IMR-90 (cell line): ENCODE results near the gene LNP1. TPM values are rescaled to one million over a fixed set of nuclear protein-coding genes. Genes with fewer than 3 reads are reported as not detected.

Source experiments
- ATAC-seq: fragments of 200-7000 bp; cut with Tn5 transposase; 2 replicates; pipeline ENCODE4 v1.9.1; 2020; ENCODE audit warnings: low read depth, mild to moderate bottlenecking, moderate library complexity
- BruUV-seq: library from RNA; stranded (reverse); fragments of 400-500 nt; replicated peaks from 2 replicates; lab custom pipeline; 2021; lab: Mats Ljungman, UMichigan
- CTCF ChIA-PET: fragments of 300-600 bp; formaldehyde crosslinking; extraction: SDS; loops from one replicate; lab custom pipeline; 2021; ENCODE audit warnings: antibody characterized with exemption; lab: Yijun Ruan, JAX
- POLR2A ChIA-PET: fragments of 300-600 bp; sonication (Branson Sonifier 250); formaldehyde crosslinking; loops from one replicate; lab custom pipeline; 2022; ENCODE audit warnings: antibody characterized with exemption; ENCODE audit not compliant: unreplicated experiment; lab: Charles Lee
- DNase-seq: peaks from one replicate; pipeline ENCODE4 v3.0.0; 2013
- H2AFZ ChIP-seq: replicated peaks from 2 replicates; pipeline ENCODE3; 2013; ENCODE audit warnings: low read length, mild to moderate bottlenecking; ENCODE audit not compliant: poor library complexity
- H2AK5ac ChIP-seq: 2 replicates; pipeline ENCODE4 v1.6.1; 2013; ENCODE audit warnings: low read depth, low read length, inconsistent platforms
- H2AK9ac ChIP-seq: replicated peaks from 2 replicates; pipeline ENCODE3; 2013; ENCODE audit warnings: mild to moderate bottlenecking, low read depth, low read length, moderate library complexity; ENCODE audit not compliant: poor library complexity
- H2BK120ac ChIP-seq: 2 replicates; pipeline ENCODE4 v1.6.1; 2013; ENCODE audit warnings: low read depth, low read length, inconsistent platforms
- H2BK15ac ChIP-seq: 3 replicates; pipeline ENCODE4 v1.6.1; 2013; ENCODE audit warnings: low read depth, low read length, inconsistent platforms
- H2BK20ac ChIP-seq: 2 replicates; pipeline ENCODE4 v1.6.1; 2013; ENCODE audit warnings: low read depth, mild to moderate bottlenecking, inconsistent platforms, low read length, moderate library complexity
- H2BK5ac ChIP-seq: 2 replicates; pipeline ENCODE4 v1.6.1; 2013; ENCODE audit warnings: mild to moderate bottlenecking, low read depth, low read length, inconsistent platforms; ENCODE audit not compliant: poor library complexity, severe bottlenecking
- H3K14ac ChIP-seq: replicated peaks from 2 replicates; pipeline ENCODE4 v1.6.1; 2013; ENCODE audit warnings: low read depth, low read length, inconsistent platforms
- H3K18ac ChIP-seq: 2 replicates; pipeline ENCODE4 v1.6.1; 2013; ENCODE audit warnings: low read depth, low read length, control low read depth
- H3K23ac ChIP-seq: 2 replicates; pipeline ENCODE4 v1.6.1; 2013; ENCODE audit warnings: low read depth, low read length, inconsistent platforms
- H3K27ac ChIP-seq: 2 replicates; pipeline ENCODE4 v1.5.1; 2013; ENCODE audit warnings: mild to moderate bottlenecking, control low read depth, low read length; ENCODE audit not compliant: insufficient read depth
- H3K27me3 ChIP-seq: 2 replicates; pipeline ENCODE4 v1.6.1; 2013; ENCODE audit warnings: low read length; ENCODE audit not compliant: control insufficient read depth, insufficient read depth
- H3K36me3 ChIP-seq: 2 replicates; pipeline ENCODE4 v1.6.1; 2013; ENCODE audit warnings: low read length, mixed read lengths; ENCODE audit not compliant: control insufficient read depth, insufficient read depth
- H3K4ac ChIP-seq: 2 replicates; pipeline ENCODE4 v1.6.1; 2013; ENCODE audit warnings: low read depth, low read length, inconsistent platforms
- H3K4me1 ChIP-seq: 2 replicates; pipeline ENCODE4 v1.6.1; 2013; ENCODE audit warnings: low read length, mixed read lengths; ENCODE audit not compliant: control insufficient read depth, insufficient read depth
- H3K4me2 ChIP-seq: 2 replicates; pipeline ENCODE4 v1.6.1; 2013; ENCODE audit warnings: low read depth, mild to moderate bottlenecking, control low read depth, low read length, moderate library complexity
- H3K4me3 ChIP-seq: 2 replicates; pipeline ENCODE4 v1.5.1; 2013; ENCODE audit warnings: low read depth, mild to moderate bottlenecking, control low read depth, low read length, moderate library complexity; ENCODE audit not compliant: insufficient read depth
- H3K56ac ChIP-seq: 2 replicates; pipeline ENCODE4 v1.6.1; 2013; ENCODE audit warnings: low read length, inconsistent platforms; ENCODE audit not compliant: insufficient read depth; ENCODE audit errors: extremely low read depth
- H3K79me1 ChIP-seq, 2 experiments: 2 replicates each; pipeline ENCODE4 v1.6.1; 2013; ENCODE audit warnings: low read length in 2 of 2, inconsistent platforms in 1 of 2, low read depth in 1 of 2
- H3K9ac ChIP-seq: 2 replicates; pipeline ENCODE4 v1.6.1; 2013; ENCODE audit warnings: low read depth, low read length, control low read depth
- H3K9me1 ChIP-seq: 2 replicates; pipeline ENCODE4 v1.6.1; 2013; ENCODE audit warnings: low read length, inconsistent platforms; ENCODE audit not compliant: insufficient read depth
- H3K9me3 ChIP-seq: 2 replicates; pipeline ENCODE4 v1.6.1; 2013; ENCODE audit warnings: low read length; ENCODE audit not compliant: control insufficient read depth, insufficient read depth
- H4K20me1 ChIP-seq: 2 replicates; pipeline ENCODE4 v1.6.1; 2013; ENCODE audit warnings: low read length, inconsistent platforms; ENCODE audit not compliant: insufficient read depth
- H4K5ac ChIP-seq: 2 replicates; pipeline ENCODE4 v1.6.1; 2013; ENCODE audit warnings: mild to moderate bottlenecking, low read depth, low read length, control low read depth
- H4K8ac ChIP-seq, 2 experiments: 2 replicates each; pipeline ENCODE4 v1.6.1; 2013; ENCODE audit warnings: low read depth in 2 of 2, low read length in 2 of 2, control low read depth in 1 of 2, inconsistent platforms in 1 of 2
- H4K91ac ChIP-seq: 2 replicates; pipeline ENCODE4 v1.6.1; 2013; ENCODE audit warnings: low read depth, low read length, inconsistent platforms; ENCODE audit not compliant: insufficient read depth
- CEBPB ChIP-seq: IDR thresholded peaks from 2 replicates; pipeline ENCODE4 v1.6.1; 2012; ENCODE audit warnings: low read depth, low read length, improper control_type of control experiment
- CHD1 ChIP-seq: IDR thresholded peaks from 2 replicates; pipeline ENCODE4 v1.6.1; 2012; ENCODE audit warnings: low read depth, low read length, improper control_type of control experiment
- CTCF ChIP-seq: conservative IDR thresholded peaks from 2 replicates; pipeline ENCODE4 v1.5.1; 2012; ENCODE audit warnings: mild to moderate bottlenecking, low read depth, low read length, improper control_type of control experiment
- ELK1 ChIP-seq: fragments of 150-350 bp; IDR thresholded peaks from 2 replicates; pipeline ENCODE4 v1.6.1; 2016; ENCODE audit warnings: low read depth, mild to moderate bottlenecking, low read length, moderate library complexity, borderline replicate concordance
- FOS ChIP-seq: fragments of 150-350 bp; IDR thresholded peaks from 2 replicates; pipeline ENCODE4 v1.6.1; 2016; ENCODE audit warnings: low read depth, low read length
- MAFK ChIP-seq: IDR thresholded peaks from 2 replicates; pipeline ENCODE4 v1.6.1; 2012; ENCODE audit warnings: low read depth, low read length, improper control_type of control experiment
- MAZ ChIP-seq: IDR thresholded peaks from 2 replicates; pipeline ENCODE4 v1.6.1; 2012; ENCODE audit warnings: low read depth, mild to moderate bottlenecking, low read length, improper control_type of control experiment, moderate library complexity, borderline replicate concordance
- MXI1 ChIP-seq: IDR thresholded peaks from 2 replicates; pipeline ENCODE4 v1.6.1; 2012; ENCODE audit warnings: low read depth, mild to moderate bottlenecking, low read length, moderate library complexity, borderline replicate concordance
- POLR2A ChIP-seq: IDR thresholded peaks from 2 replicates; pipeline ENCODE4 v1.6.1; 2012; ENCODE audit warnings: mild to moderate bottlenecking, low read depth, low read length
- RFX5 ChIP-seq: IDR thresholded peaks from 2 replicates; pipeline ENCODE4 v1.8.0; 2012; ENCODE audit warnings: low read depth, mild to moderate bottlenecking, low read length, moderate library complexity
- SMC3 ChIP-seq: fragments of 150-350 bp; IDR thresholded peaks from 2 replicates; pipeline ENCODE4 v1.6.1; 2016; ENCODE audit warnings: low read depth, mild to moderate bottlenecking, antibody characterized with exemption, low read length, moderate library complexity
- WGBS, 2 experiments: methylation state at CpG; one replicate each; pipeline versions ENCODE4 v1.1.5 to v1.1.7; 2013; ENCODE audit warnings: missing lambda C conversion rate in 2 of 2; ENCODE audit not compliant: insufficient read length in 1 of 2; ENCODE audit errors: extremely low coverage in 2 of 2; 5-methylcytosine and 5-hydroxymethylcytosine counted together
- dilution Hi-C: fragments of 300-500 bp; cut with HindIII; formaldehyde crosslinking; loops from one replicate; pipeline ENCODE4 v1.14.3; 2018; ENCODE audit warnings: low sequenced_read_pairs; ENCODE audit not compliant: unreplicated experiment
- in situ Hi-C: fragments of 300-500 bp; cut with MboI; formaldehyde crosslinking; loops from 3 replicates; pipeline ENCODE4 v1.14.3; 2019; ENCODE audit warnings: low sequenced_read_pairs, inconsistent platforms, mixed read lengths
- intact Hi-C: fragments of 100-400 bp; cut with micrococcal nuclease; formaldehyde crosslinking; loops from 2 replicates; pipeline ENCODE4 v1.10.0; 2022
- polyA plus RNA-seq, 3 experiments: library from polyadenylated mRNA; depleted of rRNA; stranded (reverse); fragments of >200 nt; gene quantifications; 2 replicates each; pipeline ENCODE4 v1.2.3, GENCODE V29; 2012; ENCODE audit warnings: low replicate concordance in 1 of 3
- total RNA-seq: library from RNA; depleted of rRNA; stranded (reverse); fragments of >200 nt; gene quantifications from 2 replicates; pipeline ENCODE4 v1.2.3, GENCODE V29; 2012

The LNP1 gene
- total and polyA plus RNA-seq, 2 of the 4 experiments (the other 2 are of a cell fraction) = 2.2 to 2.4 TPM

DNA sequence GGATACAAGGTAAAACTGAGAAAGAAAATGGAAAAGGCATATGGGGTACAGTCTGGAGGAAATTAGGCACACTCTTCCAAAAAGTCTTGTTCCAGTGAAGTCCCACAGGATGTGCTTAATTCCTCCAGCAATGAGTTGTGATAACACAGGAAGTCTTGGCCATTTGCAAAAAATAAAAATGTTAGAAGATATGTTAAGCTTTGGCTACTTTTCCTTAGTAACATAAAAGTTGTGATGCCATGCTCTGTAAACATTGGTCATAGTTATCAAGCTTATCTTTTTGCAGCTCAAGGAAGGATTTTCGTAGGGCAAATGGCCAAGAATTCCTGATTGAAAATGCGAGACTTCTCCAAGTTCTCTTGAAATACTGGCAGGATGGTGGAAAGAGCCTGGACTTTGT, 26.4 kb downstream of the LNP1 start:
- no peak overlapping the region for H2BK5ac ChIP-seq
- H3K79me1 ChIP-seq = no peaks in the 10 kb centered on the region
- ChIA-PET POLR2A (no interaction called here), CTCF (no interaction called here)
- H3K18ac ChIP-seq = no peak overlapping the region
- 20% methylated on average over 1 of the region's 2 CpGs; no CpG with 5 or more reads in 1 of the 2 experiments for WGBS, 2 experiments
- no peak overlapping the region for H3K56ac ChIP-seq
- no peak overlapping the region for H2BK120ac ChIP-seq
- BruUV-seq = no TSS peak
- H3K9me3 ChIP-seq = no peaks in the 10 kb centered on the region
- H2AFZ ChIP-seq = no peak overlapping the region
- H2BK15ac ChIP-seq = no peak overlapping the region
- no peak overlapping the region for H2AK9ac ChIP-seq
- no peaks in the 10 kb centered on the region for H3K27me3 ChIP-seq
- H3K36me3 ChIP-seq = no peaks in the 10 kb centered on the region
- H3K9me1 ChIP-seq = no peaks in the 10 kb centered on the region; the same call in 1 of the 2 replicates
- TF ChIP-seq ELK1 (no peak), CEBPB (no peak), FOS (no peak), MAZ (no peak), MXI1 (no peak), MAFK (no peak), SMC3 (no peak), RFX5 (no peak), POLR2A (no peak), CTCF (no peak), CHD1 (no peak)
- no peak overlapping the region for H3K9ac ChIP-seq
- dilution Hi-C loops (no loop called here), intact Hi-C loops (no loop called here), in situ Hi-C loops (no loop called here)
- H3K14ac ChIP-seq = no peak overlapping the region
- H4K8ac ChIP-seq = no peak overlapping the region
- no peaks in the 10 kb centered on the region for H4K20me1 ChIP-seq
- H3K4me1 ChIP-seq = peaks cover 2% of the 10 kb centered on the region; the same call in 1 of the 2 replicates
- DNase-seq (peak; percentile 44), ATAC-seq (no peak)
- H2AK5ac ChIP-seq = no peak overlapping the region
- H4K5ac ChIP-seq = no peak overlapping the region
- no peak overlapping the region for H3K23ac ChIP-seq
- no peak overlapping the region for H3K27ac ChIP-seq
- H3K4me2 ChIP-seq = no peak overlapping the region
- no peak overlapping the region for H2BK20ac ChIP-seq
- no peak overlapping the region for H4K91ac ChIP-seq
- no peak overlapping the region for H3K4ac ChIP-seq
- H3K4me3 ChIP-seq = no peak overlapping the region
